Hepatocyte (in vitro differentiated cells): ENCODE data around the gene ULK4. TPM values are rescaled to one million over a fixed set of nuclear protein-coding genes. Genes with fewer than 3 reads are reported as not detected.

Source experiments
- DNase-seq: peaks from one replicate; pipeline ENCODE4 v3.0.0-alpha.2; 2016; ENCODE audit warnings: low spot score
- H2AFZ ChIP-seq: fragments of 200-600 bp; sonication (generic); 2 replicates; pipeline ENCODE4 v1.6.0; 2016; ENCODE audit warnings: antibody characterized with exemption, mild to moderate bottlenecking
- H3K27ac ChIP-seq: fragments of 200-600 bp; sonication (generic); 2 replicates; pipeline ENCODE4 v1.5.1; 2016; ENCODE audit warnings: mild to moderate bottlenecking
- H3K27me3 ChIP-seq: fragments of 200-600 bp; sonication (generic); 2 replicates; pipeline ENCODE4 v1.6.1; 2016
- H3K36me3 ChIP-seq: fragments of 200-600 bp; sonication (generic); replicated peaks from 2 replicates; pipeline ENCODE4 v1.5.1; 2016; ENCODE audit warnings: low read depth; ENCODE audit not compliant: insufficient read depth
- H3K4me1 ChIP-seq: fragments of 200-600 bp; sonication (generic); 2 replicates; pipeline ENCODE4 v1.5.1; 2016; ENCODE audit warnings: mild to moderate bottlenecking, moderate library complexity; ENCODE audit not compliant: insufficient read depth
- H3K4me2 ChIP-seq: fragments of 200-600 bp; sonication (generic); 2 replicates; pipeline ENCODE4 v1.6.0; 2016
- H3K4me3 ChIP-seq: fragments of 200-600 bp; sonication (generic); 2 replicates; pipeline ENCODE4 v1.5.1; 2016; ENCODE audit warnings: mild to moderate bottlenecking
- H3K79me2 ChIP-seq: fragments of 200-600 bp; sonication (generic); 2 replicates; pipeline ENCODE4 v1.6.0; 2017; ENCODE audit warnings: mild to moderate bottlenecking
- H3K9me2 ChIP-seq: fragments of 200-600 bp; sonication (generic); replicated peaks from 2 replicates; pipeline ENCODE4 v1.6.0; 2017; ENCODE audit warnings: mild to moderate bottlenecking; ENCODE audit not compliant: insufficient read depth
- H3K9me3 ChIP-seq: fragments of 200-600 bp; sonication (generic); 2 replicates; pipeline ENCODE4 v1.5.1; 2016; ENCODE audit warnings: low read depth, mild to moderate bottlenecking
- H4K20me1 ChIP-seq: fragments of 200-600 bp; sonication (generic); 2 replicates; pipeline ENCODE4 v1.6.0; 2016; ENCODE audit warnings: mild to moderate bottlenecking; ENCODE audit not compliant: insufficient read depth, poor library complexity, severe bottlenecking
- CTCF ChIP-seq: fragments of 200-600 bp; sonication (generic); IDR thresholded peaks from 2 replicates; pipeline ENCODE4 v1.5.1; 2016; ENCODE audit warnings: antibody characterized with exemption, mild to moderate bottlenecking; ENCODE audit not compliant: poor library complexity
- EZH2 ChIP-seq: fragments of 200-600 bp; sonication (generic); IDR thresholded peaks from 2 replicates; pipeline ENCODE4 v1.6.1; 2016; ENCODE audit warnings: antibody characterized with exemption, mild to moderate bottlenecking, borderline replicate concordance
- EZH2phosphoT487 ChIP-seq: fragments of 200-600 bp; sonication (generic); IDR thresholded peaks from one replicate; pipeline ENCODE4 v1.6.1; 2018; ENCODE audit warnings: antibody characterized with exemption, mild to moderate bottlenecking, low read depth, moderate library complexity; ENCODE audit not compliant: unreplicated experiment, severe bottlenecking
- WGBS: methylation state at CpG from one replicate; pipeline ENCODE4 v1.1.6; 2016; ENCODE audit warnings: low lambda C conversion rate; ENCODE audit errors: missing lambda C conversion rate; 5-methylcytosine and 5-hydroxymethylcytosine counted together
- polyA plus RNA-seq: library from polyadenylated mRNA; unstranded; fragments of >200 nt; fragmentation: Nextera tagmentation; extraction: Ambion mirVana; gene quantifications from 2 replicates; pipeline ENCODE4 v1.2.1, GENCODE V29; 2016
- total RNA-seq: library from RNA; depleted of rRNA; stranded (reverse); fragments of >200 nt; gene quantifications from 2 replicates; pipeline ENCODE4 v1.2.3, GENCODE V29; 2014

The ULK4 gene
- total and polyA plus RNA-seq, 2 experiments from 2014 or later, result 3.8 to 9.1 TPM

GRCh38 chr3:41204369-41204768 is 757.5 kb downstream of the ULK4 start:
- Histone ChIP-seq H3K9me2 (no peaks in the 10 kb centered on the region), H3K4me2 (peak overlapping the region; percentile 88), H3K4me3 (no peak overlapping the region), H3K9me3 (no peaks in the 10 kb centered on the region), H2AFZ (no peak overlapping the region), H3K4me1 (peaks cover 43% of the 10 kb centered on the region), H3K27ac (no peak overlapping the region), H3K36me3 (no peaks in the 10 kb centered on the region), H3K79me2 (peaks cover 99% of the 10 kb centered on the region), H3K27me3 (no peaks in the 10 kb centered on the region), H4K20me1 (peaks cover 94% of the 10 kb centered on the region)
- DNase-seq, result no peak
- WGBS, result 89% methylated on average over 1 of the region's 1 CpG
- no peak for TF ChIP-seq EZH2
- TF ChIP-seq CTCF, result no peak
- TF ChIP-seq EZH2phosphoT487, result no peak

GRCh38 chr3:41202834-41203345 is 759.0 kb downstream of the ULK4 start:
- Histone ChIP-seq H3K36me3 (no peaks in the 10 kb centered on the region), H3K4me1 (peaks cover 32% of the 10 kb centered on the region), H3K9me3 (no peaks in the 10 kb centered on the region), H3K4me2 (peak overlapping the region; percentile 88), H3K79me2 (peaks cover 89% of the 10 kb centered on the region), H3K9me2 (no peaks in the 10 kb centered on the region), H2AFZ (no peak overlapping the region), H3K4me3 (peak overlapping the region; percentile 50), H3K27ac (peak overlapping the region; percentile 100), H3K27me3 (no peaks in the 10 kb centered on the region), H4K20me1 (peaks cover 80% of the 10 kb centered on the region)
- peak; percentile 53 for DNase-seq
- TF ChIP-seq CTCF (peak; percentile 64), EZH2 (no peak)

GRCh38 chr3:41202075-41202833 is 759.6 kb downstream of the ULK4 start:
- Histone ChIP-seq H3K27me3 (no peaks in the 10 kb centered on the region), H4K20me1 (peaks cover 73% of the 10 kb centered on the region), H3K4me3 (peak overlapping the region; percentile 50), H3K27ac (peak overlapping the region; percentile 100), H3K9me3 (no peaks in the 10 kb centered on the region), H2AFZ (no peak overlapping the region), H3K79me2 (peaks cover 83% of the 10 kb centered on the region), H3K4me2 (peak overlapping the region; percentile 88), H3K4me1 (peaks cover 26% of the 10 kb centered on the region), H3K9me2 (no peaks in the 10 kb centered on the region), H3K36me3 (no peaks in the 10 kb centered on the region)
- DNase-seq, result no peak
- WGBS, result 7% methylated on average over 5 of the region's 5 CpGs
- TF ChIP-seq CTCF (no peak), EZH2phosphoT487 (no peak), EZH2 (no peak)
